ENCODE measurements around the gene PDSS1. TPM values are rescaled to one million over a fixed set of nuclear protein-coding genes. Genes with fewer than 3 reads are reported as not detected.
A peak's percentile ranks its signal among the peaks of the same experiment; 100 is the strongest.
"Not testable (repeated sequence)": the region's sequence is repeated elsewhere in the genome, so short reads cannot be mapped to it uniquely, and the experiment has no call there.

The PDSS1 gene
- total RNA-seq: 18.4 TPM

DNA sequence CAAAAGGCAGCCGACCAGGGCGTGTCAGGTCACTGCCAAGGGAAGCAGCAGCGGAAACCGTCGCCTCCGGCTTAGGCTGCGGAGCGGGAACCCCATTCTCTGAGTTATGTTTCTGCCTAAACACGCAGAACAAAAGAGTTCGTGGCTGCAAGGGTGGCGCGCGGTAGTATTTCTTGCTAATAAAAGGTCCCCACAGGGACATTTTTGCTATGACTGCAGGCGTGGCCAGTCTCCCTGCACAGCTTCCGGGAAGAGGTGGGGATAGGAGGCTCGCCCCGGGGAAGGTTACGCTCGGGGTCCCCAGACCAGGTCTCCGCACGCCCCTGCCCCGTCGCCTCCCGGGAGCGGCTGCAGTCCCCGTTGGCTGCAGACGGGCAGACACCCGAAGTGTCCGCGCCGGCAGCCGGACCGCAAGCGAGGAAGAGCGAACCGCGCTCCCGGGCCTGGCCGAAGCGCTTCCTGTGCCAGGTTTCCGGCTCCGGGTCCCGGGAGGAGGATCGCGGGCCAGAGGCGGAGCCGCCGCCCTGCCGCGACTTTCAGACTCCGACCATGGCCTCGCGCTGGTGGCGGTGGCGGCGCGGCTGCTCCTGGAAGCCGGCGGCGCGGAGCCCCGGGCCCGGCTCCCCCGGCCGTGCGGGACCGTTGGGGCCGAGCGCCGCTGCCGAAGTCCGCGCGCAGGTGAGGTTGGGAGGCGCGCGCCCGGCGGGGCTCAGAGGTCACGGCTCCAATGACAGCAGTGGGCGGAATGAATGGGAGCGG is at the start of gene PDSS1:
Gene PDSS1, plus strand, starts transcription at position 539 of the 759 bp plus-strand sequence. Its CDS starts 11 bp downstream, at position 550.
- H3K36me3 ChIP-seq: no peaks in the 10 kb centered on the region
- H3K4me3 ChIP-seq: peak within 1 kb of the TSS; percentile 68 to 86
- H3K27me3 ChIP-seq: no peaks in the 10 kb centered on the region
- DNase-seq (ENCODE audit: extremely low spot score in 2 of 2): no peak
- H3K4me1 ChIP-seq: peaks cover 19% of the 10 kb centered on the region
- peak; percentile 29 to 86 for TF ChIP-seq POLR2AphosphoS5 (IDR thresholded peaks at IDR 0.05; ENCODE audit: insufficient read depth in 1 of 2, low read depth in 1 of 2)
- TF ChIP-seq POLR2A (IDR thresholded peaks at IDR 0.05): no peak
- H3K27ac ChIP-seq: peak within 1 kb of the TSS; percentile 87
- no peaks in the 10 kb centered on the region for H3K9me3 ChIP-seq
- intact Hi-C loops (cut with DNase I): no loop called here

DNA sequence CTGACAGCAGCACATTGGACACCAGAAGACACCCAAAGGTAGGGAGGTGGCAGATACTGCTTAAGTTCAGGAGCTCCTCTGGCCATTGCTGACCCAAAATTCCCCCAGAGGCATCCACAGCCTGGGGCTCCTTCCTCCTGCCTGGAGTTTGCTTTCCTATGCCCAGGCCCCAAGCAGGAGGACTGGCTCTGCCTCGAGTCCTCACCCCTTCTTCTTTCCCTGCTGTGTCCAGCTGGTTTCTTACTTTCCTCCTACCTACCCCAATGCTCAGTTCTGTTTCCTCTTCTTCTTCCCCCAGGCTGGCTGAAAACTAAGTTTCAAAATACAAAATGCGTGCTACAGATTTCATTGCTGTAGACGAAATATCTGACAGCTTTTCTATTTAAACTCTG is 49.3 kb upstream of the PDSS1 start:
- H3K36me3 ChIP-seq; intact Hi-C loops (cut with DNase I); H3K27me3 ChIP-seq; H3K27ac ChIP-seq; H3K9me3 ChIP-seq; H3K4me1 ChIP-seq; DNase-seq (ENCODE audit: extremely low spot score in 2 of 2); H3K4me3 ChIP-seq: not testable (repeated sequence)

- no peaks in the 10 kb centered on the region for H3K27me3 ChIP-seq
- intact Hi-C loops (cut with DNase I): no loop called here
- H3K9me3 ChIP-seq: no peaks in the 10 kb centered on the region
Observed at GRCh38 chr10:26650406-26650805, 47.1 kb upstream of the PDSS1 start.

DNA sequence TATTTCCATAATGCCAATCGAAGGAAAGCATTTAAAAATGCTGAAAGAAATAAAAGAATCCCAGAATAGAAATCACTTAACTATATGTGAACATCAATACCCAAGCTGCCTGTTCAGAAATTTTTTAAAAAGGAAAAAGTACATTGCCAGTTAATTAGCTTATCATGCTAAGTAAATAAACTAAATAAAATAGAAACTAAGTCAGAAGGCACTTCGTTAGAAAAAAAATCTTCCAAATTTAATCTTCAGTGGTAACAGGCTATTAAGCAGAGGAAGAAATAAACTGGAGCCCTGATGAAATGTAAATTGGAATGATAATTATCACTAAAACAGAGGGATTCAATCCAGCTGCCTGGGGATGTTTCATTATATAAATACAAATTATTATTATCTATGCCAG is 46.0 kb upstream of the PDSS1 start:
- H3K27ac ChIP-seq; H3K36me3 ChIP-seq; H3K4me3 ChIP-seq; H3K9me3 ChIP-seq; H3K4me1 ChIP-seq; intact Hi-C loops (cut with DNase I); DNase-seq (ENCODE audit: extremely low spot score in 2 of 2); H3K27me3 ChIP-seq: not testable (repeated sequence)

More at GRCh38 chr10:26650406-26650805, 47.1 kb upstream of the PDSS1 start:
- Histone ChIP-seq H3K27ac (no peak overlapping the region), H3K36me3 (no peaks in the 10 kb centered on the region), H3K4me1 (no peaks in the 10 kb centered on the region), H3K4me3 (no peak overlapping the region)
- DNase-seq (ENCODE audit: extremely low spot score in 2 of 2): no peak
- no peak for TF ChIP-seq CTCF (IDR thresholded peaks at IDR 0.05)
- TF ChIP-seq POLR2A (IDR thresholded peaks at IDR 0.05): no peak
- no peak for TF ChIP-seq POLR2AphosphoS5 (IDR thresholded peaks at IDR 0.05; ENCODE audit: insufficient read depth in 1 of 2, low read depth in 1 of 2)

- no peaks in the 10 kb centered on the region for H3K36me3 ChIP-seq
- intact Hi-C loops (cut with DNase I): no loop called here
Observed at GRCh38 chr10:26653004-26653403, 44.5 kb upstream of the PDSS1 start.

GRCh38 chr10:26655746-26656145 is 41.8 kb upstream of the PDSS1 start:
- TF ChIP-seq POLR2A (IDR thresholded peaks at IDR 0.05) (no peak), POLR2AphosphoS5 (IDR thresholded peaks at IDR 0.05; ENCODE audit: insufficient read depth in 1 of 2, low read depth in 1 of 2) (no peak), CTCF (IDR thresholded peaks at IDR 0.05) (no peak)
- Histone ChIP-seq H3K4me1 (no peaks in the 10 kb centered on the region), H3K36me3 (no peaks in the 10 kb centered on the region), H3K27me3 (no peaks in the 10 kb centered on the region), H3K27ac (no peak overlapping the region), H3K9me3 (no peaks in the 10 kb centered on the region), H3K4me3 (no peak overlapping the region)
- intact Hi-C loops (cut with DNase I): no loop called here
- no peak for DNase-seq (ENCODE audit: extremely low spot score in 2 of 2)

More at GRCh38 chr10:26653004-26653403, 44.5 kb upstream of the PDSS1 start:
- Histone ChIP-seq H3K27ac (no peak overlapping the region), H3K4me3 (no peak overlapping the region), H3K9me3 (no peaks in the 10 kb centered on the region), H3K27me3 (no peaks in the 10 kb centered on the region), H3K4me1 (no peaks in the 10 kb centered on the region)
- no peak for TF ChIP-seq POLR2AphosphoS5 (IDR thresholded peaks at IDR 0.05; ENCODE audit: insufficient read depth in 1 of 2, low read depth in 1 of 2)
- no peak for TF ChIP-seq POLR2A (IDR thresholded peaks at IDR 0.05)
- TF ChIP-seq CTCF (IDR thresholded peaks at IDR 0.05): no peak
- no peak for DNase-seq (ENCODE audit: extremely low spot score in 2 of 2)
